GM21737 (cell line): ENCODE data around the gene MNT.

Experiments
- ATAC-seq: cut with Tn5 transposase; IDR thresholded peaks from one replicate; pipeline ENCODE4 v1.9.1; 2021; ENCODE audit warnings: mild to moderate bottlenecking, moderate library complexity; ENCODE audit not compliant: unreplicated experiment

The MNT gene

DNA sequence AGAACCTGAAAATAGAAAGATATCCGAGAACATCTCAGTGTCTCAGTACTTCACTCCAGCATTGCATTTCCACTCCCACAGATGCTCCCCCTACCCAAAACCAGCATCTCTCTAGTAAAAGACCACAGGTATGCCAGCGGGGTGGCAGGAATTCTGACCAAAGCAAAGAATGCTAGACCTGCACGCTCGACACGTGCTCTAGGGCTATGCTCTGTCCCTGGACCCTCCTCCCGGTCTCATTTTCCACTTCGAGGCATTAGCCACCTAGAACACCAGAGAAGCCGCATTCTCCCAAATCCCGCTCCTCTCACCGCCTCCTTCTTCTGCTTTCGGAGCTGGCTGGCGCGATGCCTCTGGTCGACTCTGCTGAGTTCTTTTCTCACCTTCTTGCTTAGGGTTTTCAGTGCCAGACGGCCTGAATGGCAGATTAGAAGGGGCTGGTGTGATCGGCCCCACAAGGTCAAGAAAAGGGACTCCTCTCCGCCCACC lies 65.1 kb downstream of the MNT start:
- peak; percentile 10 for ATAC-seq
